GM12878 (cell line): ENCODE measurements around the gene TRANK1. TPM values are rescaled to one million over a fixed set of nuclear protein-coding genes. Genes with fewer than 3 reads are reported as not detected.

Experiments used
- BACH1 ChIP-seq: fragments of 450-650 bp; IDR thresholded peaks from 2 replicates; pipeline ENCODE4 v1.6.1; 2017; ENCODE audit warnings: mild to moderate bottlenecking, borderline replicate concordance
- BCL3 ChIP-seq: IDR thresholded peaks from 2 replicates; pipeline ENCODE4 v1.6.1; 2011; ENCODE audit warnings: borderline replicate concordance, low read depth, mild to moderate bottlenecking, moderate library complexity, low read length; ENCODE audit not compliant: insufficient read depth, poor library complexity, severe bottlenecking
- CBFB ChIP-seq: IDR thresholded peaks from 2 replicates; pipeline ENCODE4 v1.6.1; 2016; ENCODE audit warnings: antibody characterized with exemption, low read depth
- CBX5 ChIP-seq: sonication (generic); IDR thresholded peaks from 2 replicates; pipeline ENCODE4 v1.6.1; 2016; ENCODE audit warnings: low read depth, moderate library complexity, mild to moderate bottlenecking, inconsistent platforms
- CTCF ChIP-seq, 3 experiments: IDR thresholded peaks in 2 of 3; conservative IDR thresholded peaks in 1 of 3; 2 replicates each; pipeline ENCODE4 v1.5.1; 2011; ENCODE audit warnings: low read depth in 3 of 3, low read length in 3 of 3, mild to moderate bottlenecking in 3 of 3, control low read depth in 2 of 3, moderate library complexity in 2 of 3, inconsistent platforms in 1 of 3, mixed read lengths in 1 of 3; ENCODE audit not compliant: control insufficient read depth in 2 of 3, insufficient read depth in 1 of 3; ENCODE audit errors: extremely low read depth in 1 of 3
- IKZF2 ChIP-seq, 2 experiments: fragments of 450-650 bp; IDR thresholded peaks; 2 replicates each; pipeline ENCODE4 v1.6.1; 2017; ENCODE audit warnings: mild to moderate bottlenecking in 2 of 2, moderate library complexity in 2 of 2
- KAT2A ChIP-seq: conservative IDR thresholded peaks from 2 replicates; pipeline ENCODE4 v1.6.1; 2011; ENCODE audit warnings: low read depth, low read length; ENCODE audit not compliant: control insufficient read depth
- MAX ChIP-seq: IDR thresholded peaks from 2 replicates; pipeline ENCODE4 v1.6.1; 2012; ENCODE audit warnings: low read depth, low read length, improper control_type of control experiment
- MEF2B ChIP-seq: fragments of 450-650 bp; IDR thresholded peaks from 2 replicates; pipeline ENCODE4 v1.6.1; 2018; ENCODE audit warnings: mild to moderate bottlenecking, moderate library complexity; ENCODE audit not compliant: partially characterized antibody, poor library complexity, severe bottlenecking
- MTA3 ChIP-seq: IDR thresholded peaks from 2 replicates; pipeline ENCODE4 v1.6.1; 2012; ENCODE audit warnings: low read length, inconsistent platforms, borderline replicate concordance
- PKNOX1 ChIP-seq: fragments of 450-650 bp; IDR thresholded peaks from 2 replicates; pipeline ENCODE4 v1.6.1; 2016; ENCODE audit warnings: mild to moderate bottlenecking
- PML ChIP-seq: IDR thresholded peaks from 2 replicates; pipeline ENCODE4 v1.6.1; 2012; ENCODE audit warnings: low read length, inconsistent platforms
- POLR2A ChIP-seq: IDR thresholded peaks from 2 replicates; pipeline ENCODE4 v1.6.1; 2011; ENCODE audit warnings: low read depth, mild to moderate bottlenecking, low read length
- POLR2AphosphoS5 ChIP-seq: IDR thresholded peaks from 2 replicates; pipeline ENCODE4 v1.6.1; 2011; ENCODE audit warnings: mild to moderate bottlenecking, low read length, inconsistent platforms
- RB1 ChIP-seq: fragments of 450-650 bp; formaldehyde crosslinking; IDR thresholded peaks from 2 replicates; pipeline ENCODE4 v1.6.1; 2017; ENCODE audit warnings: mild to moderate bottlenecking, borderline replicate concordance
- RFX5 ChIP-seq: IDR thresholded peaks from 2 replicates; pipeline ENCODE4 v1.6.1; 2011; ENCODE audit warnings: low read depth, low read length, improper control_type of control experiment
- SREBF1 ChIP-seq: IDR thresholded peaks from 2 replicates; pipeline ENCODE4 v1.6.1; 2012; ENCODE audit warnings: mild to moderate bottlenecking, low read length
- SREBF2 ChIP-seq: IDR thresholded peaks from 2 replicates; pipeline ENCODE4 v1.6.1; 2012; ENCODE audit warnings: mild to moderate bottlenecking, low read length
- TARDBP ChIP-seq: IDR thresholded peaks from 2 replicates; pipeline ENCODE4 v1.6.1; 2016; ENCODE audit warnings: borderline replicate concordance
- TCF12 ChIP-seq: IDR thresholded peaks from 2 replicates; pipeline ENCODE4 v1.6.1; 2011; ENCODE audit warnings: low read depth, mild to moderate bottlenecking, low read length
- ZBTB40 ChIP-seq: fragments of 450-650 bp; IDR thresholded peaks from 2 replicates; pipeline ENCODE4 v1.6.1; 2016; ENCODE audit warnings: mild to moderate bottlenecking, moderate library complexity, borderline replicate concordance
- ZNF24 ChIP-seq: fragments of 450-650 bp; IDR thresholded peaks from 2 replicates; pipeline ENCODE4 v1.6.1; 2017; ENCODE audit warnings: antibody characterized with exemption, mild to moderate bottlenecking
- ZZZ3 ChIP-seq: IDR thresholded peaks from 2 replicates; pipeline ENCODE4 v1.6.1; 2011; ENCODE audit warnings: low read depth; ENCODE audit not compliant: control insufficient read depth, insufficient read length
- polyA plus RNA-seq, 11 experiments: library from polyadenylated mRNA; depleted of rRNA in 4 of 11; unstranded in 6 of 11; stranded (reverse) in 5 of 11; fragments of >200 nt; fragmentation: Nextera tagmentation in 4 of 11; fragmentation: Illumina TruSeq in 1 of 11; extraction: Ambion mirVana in 4 of 11; extraction: Trizol in 1 of 11; gene quantifications; 1 replicate in 1 of 11; 2 replicates in 10 of 11; pipeline versions ENCODE4 v1.2.1 to v1.2.3, GENCODE V29; 2011 to 2016; ENCODE audit warnings: inconsistent platforms in 2 of 11, missing spikeins in 2 of 11, low read depth in 1 of 11
- total RNA-seq, 4 experiments: library from RNA; depleted of rRNA in 3 of 4; stranded (reverse); fragments of >200 nt in 3 of 4; fragmentation: Illumina TruSeq in 1 of 4; extraction: Trizol in 1 of 4; gene quantifications; 2 replicates each; pipeline versions ENCODE4 v1.2.1 to v1.2.3, GENCODE V29; 2013 to 2021

TRANK1 gene
- total and polyA plus RNA-seq, 10 of the 15 experiments (the other 5 are each of a cell fraction or from before 2014, with no cell fraction given), result 0.46 to 8.8 (median 1.1) TPM

- no peak for TF ChIP-seq PKNOX1
- TF ChIP-seq CBFB, result peak; percentile 66
- TF ChIP-seq ZBTB40, result no peak
- TF ChIP-seq SREBF2, result no peak
- TF ChIP-seq POLR2AphosphoS5, result peak; percentile 94
- no peak for TF ChIP-seq KAT2A
- no peak for TF ChIP-seq MEF2B
- no peak for TF ChIP-seq SREBF1
- peak; percentile 93 for TF ChIP-seq RB1
- no peak for TF ChIP-seq ZZZ3
- no peak for TF ChIP-seq IKZF2 (IDR thresholded peaks at IDR 0.05)
- TF ChIP-seq POLR2A, result peak; percentile 92
- no peak for TF ChIP-seq CBX5
- no peak; the same call in 1 of the 2 replicates for TF ChIP-seq TARDBP
- TF ChIP-seq CTCF (IDR thresholded peaks at IDR 0.05 in 2 of 3, conservative IDR thresholded peaks at IDR 0.05 in 1 of 3; ENCODE audit: control insufficient read depth in 2 of 3, extremely low read depth in 1 of 3, insufficient read depth in 1 of 3, low read depth in 3 of 3, low read length in 3 of 3), result peak; percentile 18 to 33 (median 24); a peak in 4 of 6 replicates
- TF ChIP-seq BACH1, result peak; percentile 77
- TF ChIP-seq RFX5, result peak; percentile 81; the same call in 1 of the 2 replicates
- no peak for TF ChIP-seq ZNF24
- no peak for TF ChIP-seq BCL3
- no peak; the same call in 1 of the 2 replicates for TF ChIP-seq TCF12
- TF ChIP-seq PML, result peak; percentile 89; the same call in 1 of the 2 replicates
- peak; percentile 35 for TF ChIP-seq MAX
- TF ChIP-seq MTA3, result no peak
These were observed 48.0 kb upstream of the TRANK1 start, which contains the start of gene EPM2AIP1 (continued) for GRCh38 chr3:36992806-36993325.
